Heart left ventricle (tissue), 13 donors: ENCODE data around the gene LAMB2.

Experiments
- CTCF ChIP-seq, 12 donors: fragments of 200-600 bp; sonication (generic) in 4 of 12; IDR thresholded peaks; one replicate each; pipeline versions ENCODE4 v1.5.0 to v1.8.0; 2018 to 2022; ENCODE audit warnings: antibody characterized with exemption in 12 of 12, mild to moderate bottlenecking in 5 of 12
- POLR2A ChIP-seq, 2 donors: fragments of 450-650 bp; IDR thresholded peaks; one replicate each; pipeline ENCODE4 v1.6.1; 2017; ENCODE audit warnings: antibody characterized with exemption in 2 of 2, mild to moderate bottlenecking in 2 of 2, moderate library complexity in 2 of 2
- donor health status: ischemic (EF 13 %, LVEDD 7.1; RV severe dilation, severe dysfunction).
- donor health status: DM: no; HTN: yes; CAD: no.
- donor health status: DM: no; HTN: no; CAD: no.
- donor health status: ischemic (EF 25% LVEDD 6.9; RV normal size, moderate dysfunction).
- donor health status: ischemic (EF 25% LVEDD 5.7; RV mildly dilated, moderate dysfunction).
- donor health status: ischemic (EF 35%, LVEDD 5.7; RV mildly dilated, moderate dysfunction).
- donor health status: nonischemic (EF 11% LVEDD 7.7; RV severe dilation, severe dysfunction).
- donor health status: DM: yes; HTN: yes; CAD: no.
- donor health status: PGD.
- donor health status: ischemic (EF 29% LVEDD 5.4; RV normal size, mild dysfunction).
- donor health status: nonischemic (EF 23%, LVEDD 6.1; RV moderate dilation, normal function).

GRCh38 chr3:49081429-49081828 is 51.4 kb downstream of the LAMB2 start:
- TF ChIP-seq CTCF (IDR thresholded peaks at IDR 0.05) (no peak), POLR2A (IDR thresholded peaks at IDR 0.05) (no peak)
